HG03139 (cell line): Measurements from ENCODE around the gene PI4KA.
A peak's percentile ranks its signal among the peaks of the same experiment; 100 is the strongest.
"Not testable (repeated sequence)": the region's sequence is repeated elsewhere in the genome, so short reads cannot be mapped to it uniquely, and the experiment has no call there.

Experiments used
- ATAC-seq: cut with Tn5 transposase; IDR thresholded peaks from one replicate; pipeline ENCODE4 v1.9.1; 2021; ENCODE audit not compliant: unreplicated experiment

Gene PI4KA

GRCh38 chr22:20858615-20859416, at the start of gene PI4KA, which contains the start of gene SNAP29:
TSS of gene PI4KA (minus strand) at chr22:20858811. CDS start at chr22:20858725, 86 bp downstream.
TSS of gene SNAP29 (plus strand) at chr22:20859007. CDS start at chr22:20859111, 104 bp downstream.
- peak; percentile 82 for ATAC-seq

GRCh38 chr22:20906387-20906767, 47.8 kb upstream of the PI4KA start:
- no peak for ATAC-seq

- no peak for ATAC-seq
Measured at GRCh38 chr22:20905415-20906386, 47.1 kb upstream of the PI4KA start.

- no peak for ATAC-seq
Measured at GRCh38 chr22:20904980-20905355, 46.4 kb upstream of the PI4KA start.

GRCh38 chr22:20904008-20904979, 45.7 kb upstream of the PI4KA start:
- ATAC-seq = no peak

GRCh38 chr22:20903093-20903492, 44.5 kb upstream of the PI4KA start:
- ATAC-seq = no peak

- ATAC-seq = not testable (repeated sequence)
Measured at GRCh38 chr22:20901093-20902033, 42.8 kb upstream of the PI4KA start.

GRCh38 chr22:20899827-20900423, 41.3 kb upstream of the PI4KA start:
- no peak for ATAC-seq

- not testable (repeated sequence) for ATAC-seq
Measured at GRCh38 chr22:20897737-20898136, 39.1 kb upstream of the PI4KA start.

GRCh38 chr22:20890975-20891374, 32.4 kb upstream of the PI4KA start:
- no peak for ATAC-seq

- no peak for ATAC-seq
Measured at GRCh38 chr22:20889904-20890540, 31.4 kb upstream of the PI4KA start.

GRCh38 chr22:20889025-20889704, 30.6 kb upstream of the PI4KA start:
- ATAC-seq = no peak

- ATAC-seq = no peak
Measured at GRCh38 chr22:20887375-20887774, 28.8 kb upstream of the PI4KA start.

GRCh38 chr22:20885557-20886323, 27.1 kb upstream of the PI4KA start:
- no peak for ATAC-seq

GRCh38 chr22:20885017-20885556, 26.5 kb upstream of the PI4KA start:
- no peak for ATAC-seq

- no peak for ATAC-seq
Measured at GRCh38 chr22:20884454-20884853, 25.8 kb upstream of the PI4KA start.

GRCh38 chr22:20882855-20883254, 24.2 kb upstream of the PI4KA start:
- ATAC-seq = no peak
